HEK293T (cell line): ENCODE measurements around the gene TAGLN3.
"Not testable (repeated sequence)": the region's sequence is repeated elsewhere in the genome, so short reads cannot be mapped to it uniquely, and the experiment has no call there.

ENCODE experiments used
- BHLHE40 ChIP-seq: fragments of 450-650 bp; IDR thresholded peaks from 2 replicates; pipeline ENCODE4 v1.6.1; 2016; ENCODE audit warnings: mild to moderate bottlenecking, moderate library complexity, borderline replicate concordance
- CTBP1 ChIP-seq: fragments of 450-650 bp; IDR thresholded peaks from 2 replicates; pipeline ENCODE4 v1.6.1; 2016; ENCODE audit warnings: borderline replicate concordance
- ELF4 ChIP-seq: fragments of 450-650 bp; IDR thresholded peaks from 2 replicates; pipeline ENCODE4 v1.6.1; 2017; ENCODE audit warnings: antibody characterized with exemption
- FOXA1 ChIP-seq: fragments of 450-650 bp; IDR thresholded peaks from 2 replicates; pipeline ENCODE4 v1.6.1; 2016; ENCODE audit warnings: mild to moderate bottlenecking
- FOXM1 ChIP-seq: fragments of 450-650 bp; IDR thresholded peaks from 2 replicates; pipeline ENCODE4 v1.6.1; 2017; ENCODE audit warnings: mild to moderate bottlenecking, borderline replicate concordance
- NFRKB ChIP-seq: fragments of 450-650 bp; IDR thresholded peaks from 2 replicates; pipeline ENCODE4 v1.6.1; 2016; ENCODE audit warnings: mild to moderate bottlenecking, moderate library complexity
- SP1 ChIP-seq: fragments of 450-650 bp; IDR thresholded peaks from 2 replicates; pipeline ENCODE4 v1.6.1; 2017
- TARDBP ChIP-seq: fragments of 450-650 bp; IDR thresholded peaks from 2 replicates; pipeline ENCODE4 v1.6.1; 2016

DNA sequence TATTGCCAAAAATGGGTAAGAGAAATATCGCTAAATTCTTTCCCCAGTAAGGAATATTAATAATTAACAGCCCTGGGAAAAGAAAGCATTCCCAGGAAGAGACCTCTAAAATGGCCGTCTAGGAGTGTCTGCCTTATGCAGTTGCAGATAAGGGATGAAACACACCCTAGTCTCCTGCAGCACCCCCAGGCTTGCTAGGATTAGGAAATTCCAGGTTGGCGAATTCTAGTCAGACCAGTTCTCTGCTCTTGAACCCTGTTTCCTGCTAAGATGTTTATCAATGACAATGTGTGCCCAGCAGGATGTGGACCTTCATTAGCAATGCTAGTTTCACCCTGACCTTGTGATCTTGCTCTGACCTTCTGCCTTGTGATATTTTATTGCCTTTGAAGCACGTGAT is 38.5 kb downstream of the TAGLN3 start:
- not testable (repeated sequence) for TF ChIP-seq SP1, FOXA1, ELF4, FOXM1, TARDBP, BHLHE40, CTBP1, NFRKB
